ENCODE measurements around the gene FBXL17. TPM values are rescaled to one million over a fixed set of nuclear protein-coding genes. Genes with fewer than 3 reads are reported as not detected.

The FBXL17 gene
- total RNA-seq, 1 experiment from 2014 or later = 18.2 TPM

- no peak for DNase-seq (ENCODE audit: unreplicated experiment)
- ChIA-PET CTCF (interaction anchor here (0.6 kb wide), 1 partner anchor 219 kb away, joined by 3 read pairs; no protein-coding TSS in a partner anchor), POLR2A (interaction anchor here (0.8 kb wide), 1 partner anchor 8 kb away, joined by 3 read pairs; no protein-coding TSS in a partner anchor)
- Mint-ChIP-seq H3K4me3 (ENCODE audit: unreplicated experiment) (no peak overlapping the region), H3K27me3 (ENCODE audit: insufficient read depth, unreplicated experiment) (no peaks in the 10 kb centered on the region), H3K36me3 (ENCODE audit: insufficient read depth, unreplicated experiment) (peaks cover 6% of the 10 kb centered on the region), H3K4me1 (ENCODE audit: insufficient read depth, unreplicated experiment) (peaks cover 6% of the 10 kb centered on the region), H3K27ac (ENCODE audit: low read depth, unreplicated experiment) (no peak overlapping the region), H3K9me3 (ENCODE audit: unreplicated experiment) (no peaks in the 10 kb centered on the region)
- no peak for TF ChIP-seq CTCF (IDR thresholded peaks at IDR 0.05; ENCODE audit: unreplicated experiment)
- intact Hi-C loops (cut with micrococcal nuclease) = no loop called here
- BruUV-seq (replicated peaks) = no TSS peak
Measured at GRCh38 chr5:108303086-108303485, 78.8 kb downstream of the FBXL17 start.

- H3K9me3 Mint-ChIP-seq (ENCODE audit: unreplicated experiment) = no peaks in the 10 kb centered on the region
- H3K36me3 Mint-ChIP-seq (ENCODE audit: insufficient read depth, unreplicated experiment) = no peaks in the 10 kb centered on the region
- no peak for TF ChIP-seq CTCF (IDR thresholded peaks at IDR 0.05; ENCODE audit: unreplicated experiment)
- no TSS peak for BruUV-seq (replicated peaks)
- H3K4me1 Mint-ChIP-seq (ENCODE audit: insufficient read depth, unreplicated experiment) = peaks cover 14% of the 10 kb centered on the region
- no peaks in the 10 kb centered on the region for H3K27me3 Mint-ChIP-seq (ENCODE audit: insufficient read depth, unreplicated experiment)
- no peak overlapping the region for H3K4me3 Mint-ChIP-seq (ENCODE audit: unreplicated experiment)
- intact Hi-C loops (cut with micrococcal nuclease) = no loop called here
- CTCF ChIA-PET = interaction anchor here (0.6 to 1.4 kb wide), 2 partner anchors 37 to 83 kb away, joined by 3 read pairs; no protein-coding TSS in a partner anchor
- DNase-seq (ENCODE audit: unreplicated experiment) = no peak
- H3K27ac Mint-ChIP-seq (ENCODE audit: low read depth, unreplicated experiment) = no peak overlapping the region
- POLR2A ChIA-PET = interaction anchor here (2.0 kb wide), 1 partner anchor 85 kb away, joined by 7 read pairs; the partner anchor contains the start of gene FBXL17
Measured at GRCh38 chr5:108297042-108297601, 84.8 kb downstream of the FBXL17 start.

- H3K9me3 Mint-ChIP-seq (ENCODE audit: unreplicated experiment) = no peaks in the 10 kb centered on the region
Measured at GRCh38 chr5:108295578-108296368, 86.1 kb downstream of the FBXL17 start.

More at GRCh38 chr5:108295578-108296368, 86.1 kb downstream of the FBXL17 start:
- H3K36me3 Mint-ChIP-seq (ENCODE audit: insufficient read depth, unreplicated experiment) = no peaks in the 10 kb centered on the region
- POLR2A ChIA-PET = interaction anchor here (0.6 to 2.0 kb wide), 6 partner anchors 9 to 443 kb away, joined by 3 to 7 read pairs (median 3); partner anchors contain the start of gene FBXL17
- peak; percentile 50 for DNase-seq (ENCODE audit: unreplicated experiment)
- BruUV-seq (replicated peaks) = TSS peak; percentile 60
- TF ChIP-seq CTCF (IDR thresholded peaks at IDR 0.05; ENCODE audit: unreplicated experiment) = no peak
- peaks cover 14% of the 10 kb centered on the region for H3K4me1 Mint-ChIP-seq (ENCODE audit: insufficient read depth, unreplicated experiment)
- peak overlapping the region; percentile 51 for H3K4me3 Mint-ChIP-seq (ENCODE audit: unreplicated experiment)
- H3K27me3 Mint-ChIP-seq (ENCODE audit: insufficient read depth, unreplicated experiment) = no peaks in the 10 kb centered on the region
- intact Hi-C loops (cut with micrococcal nuclease) = no loop called here
- peak overlapping the region; percentile 39 for H3K27ac Mint-ChIP-seq (ENCODE audit: low read depth, unreplicated experiment)
- CTCF ChIA-PET = interaction anchor here (0.6 to 1.4 kb wide), 2 partner anchors 35 to 91 kb away, joined by 3 read pairs; no protein-coding TSS in a partner anchor
